Prostate gland (tissue), 2 donors: Measurements from ENCODE around the gene SAP30BP.

Source experiments
- POLR2A ChIP-seq: fragments of 450-650 bp; IDR thresholded peaks from one replicate; pipeline ENCODE4 v1.6.1; 2016; ENCODE audit warnings: antibody characterized with exemption, mild to moderate bottlenecking
- POLR2AphosphoS5 ChIP-seq: sonication (generic); formaldehyde crosslinking; IDR thresholded peaks from one replicate; pipeline ENCODE4 v1.6.1; 2017; ENCODE audit warnings: antibody characterized with exemption
- TF ChIP-seq, protein P1 (sequence below), 4 experiments: fragments of 200-600 bp in 2 of 4; fragments of 450-650 bp in 2 of 4; sonication (generic) in 2 of 4; IDR thresholded peaks; 1 replicate in 3 of 4; 2 replicates in 1 of 4; pipeline ENCODE4 v1.5.1; 2016 to 2019; ENCODE audit warnings: antibody characterized with exemption in 4 of 4, mild to moderate bottlenecking in 2 of 4, moderate library complexity in 2 of 4

DNA sequence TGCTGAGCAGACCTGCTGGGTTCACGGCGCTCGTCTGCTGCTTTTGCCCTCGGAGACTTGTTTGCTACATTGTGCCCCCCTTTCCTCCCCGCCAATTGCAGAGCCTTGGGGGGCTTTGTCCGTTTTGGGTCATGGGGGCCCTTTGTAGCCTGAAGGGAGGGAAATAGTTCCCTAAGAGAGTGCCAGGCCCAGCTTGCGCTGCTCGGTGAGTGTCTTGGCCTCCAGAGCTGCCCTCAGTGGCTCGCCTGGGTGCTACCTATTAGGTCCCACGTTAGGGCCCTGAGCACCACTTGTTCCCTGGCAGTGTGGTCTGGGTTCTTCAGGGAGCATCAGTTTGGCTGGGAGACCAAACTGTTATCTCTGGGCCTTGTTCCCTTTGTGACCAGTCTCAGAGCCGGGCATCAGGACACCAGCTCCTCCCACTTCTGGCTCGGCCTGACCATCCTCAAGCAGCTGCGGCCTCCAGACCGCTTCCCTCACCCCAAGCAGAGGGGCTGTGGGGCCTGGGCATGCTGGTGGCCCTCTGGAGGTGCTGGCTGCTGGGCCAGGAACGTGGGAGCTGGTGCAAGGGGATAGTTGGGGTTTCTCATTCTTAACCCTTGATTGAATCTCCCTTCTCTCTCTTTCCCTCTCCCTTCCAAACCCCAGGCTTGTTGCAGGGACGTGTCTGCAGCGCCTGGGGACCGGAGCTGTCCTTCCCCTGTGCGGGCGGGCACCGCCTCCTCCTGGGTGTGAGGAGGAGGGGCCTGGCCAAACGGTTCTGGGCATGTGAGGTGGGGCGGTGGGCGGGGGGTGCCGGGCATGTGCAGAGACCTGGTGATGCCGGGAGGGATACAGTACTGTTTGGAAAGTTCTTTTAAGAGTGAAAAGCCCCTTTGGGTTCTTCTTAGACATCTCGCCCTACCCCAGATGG is 38.1 kb downstream of the SAP30BP start:
- TF ChIP-seq POLR2AphosphoS5, result no peak
- TF ChIP-seq POLR2A, result no peak
- TF ChIP-seq, protein P1, sequence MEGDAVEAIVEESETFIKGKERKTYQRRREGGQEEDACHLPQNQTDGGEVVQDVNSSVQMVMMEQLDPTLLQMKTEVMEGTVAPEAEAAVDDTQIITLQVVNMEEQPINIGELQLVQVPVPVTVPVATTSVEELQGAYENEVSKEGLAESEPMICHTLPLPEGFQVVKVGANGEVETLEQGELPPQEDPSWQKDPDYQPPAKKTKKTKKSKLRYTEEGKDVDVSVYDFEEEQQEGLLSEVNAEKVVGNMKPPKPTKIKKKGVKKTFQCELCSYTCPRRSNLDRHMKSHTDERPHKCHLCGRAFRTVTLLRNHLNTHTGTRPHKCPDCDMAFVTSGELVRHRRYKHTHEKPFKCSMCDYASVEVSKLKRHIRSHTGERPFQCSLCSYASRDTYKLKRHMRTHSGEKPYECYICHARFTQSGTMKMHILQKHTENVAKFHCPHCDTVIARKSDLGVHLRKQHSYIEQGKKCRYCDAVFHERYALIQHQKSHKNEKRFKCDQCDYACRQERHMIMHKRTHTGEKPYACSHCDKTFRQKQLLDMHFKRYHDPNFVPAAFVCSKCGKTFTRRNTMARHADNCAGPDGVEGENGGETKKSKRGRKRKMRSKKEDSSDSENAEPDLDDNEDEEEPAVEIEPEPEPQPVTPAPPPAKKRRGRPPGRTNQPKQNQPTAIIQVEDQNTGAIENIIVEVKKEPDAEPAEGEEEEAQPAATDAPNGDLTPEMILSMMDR (IDR thresholded peaks at IDR 0.05), result no peak
